CD4-positive, alpha-beta T cell treated with Interleukin-4 for 1 hour (primary cell): ENCODE results near the gene MAN1C1.
"Not testable (repeated sequence)": the region's sequence is repeated elsewhere in the genome, so short reads cannot be mapped to it uniquely, and the experiment has no call there.

ENCODE experiments used
- DNase-seq, 2 donors: peaks; one replicate each; pipeline ENCODE4 v3.0.0-alpha.2; 2020 to 2022

MAN1C1 gene

DNA sequence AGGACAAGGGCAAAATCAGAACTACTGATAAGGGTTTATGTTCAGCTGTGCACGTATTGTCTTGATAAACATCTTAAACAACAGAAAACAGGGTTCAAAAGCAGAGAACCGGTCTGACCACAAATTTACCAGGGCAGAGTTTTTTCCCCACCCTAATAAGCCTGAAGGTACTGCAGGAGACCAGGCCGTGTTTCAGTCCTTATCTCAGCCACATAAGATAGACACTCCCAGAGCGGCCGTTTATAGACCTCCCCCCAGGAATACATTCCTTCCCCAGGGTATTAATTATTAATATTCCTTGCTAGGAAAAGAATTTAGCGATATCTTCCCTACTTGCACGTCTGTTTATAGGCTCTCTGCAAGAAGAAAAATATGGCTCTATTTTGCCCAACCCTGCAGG is 19.6 kb downstream of the MAN1C1 start:
- DNase-seq = not testable (repeated sequence)

DNA sequence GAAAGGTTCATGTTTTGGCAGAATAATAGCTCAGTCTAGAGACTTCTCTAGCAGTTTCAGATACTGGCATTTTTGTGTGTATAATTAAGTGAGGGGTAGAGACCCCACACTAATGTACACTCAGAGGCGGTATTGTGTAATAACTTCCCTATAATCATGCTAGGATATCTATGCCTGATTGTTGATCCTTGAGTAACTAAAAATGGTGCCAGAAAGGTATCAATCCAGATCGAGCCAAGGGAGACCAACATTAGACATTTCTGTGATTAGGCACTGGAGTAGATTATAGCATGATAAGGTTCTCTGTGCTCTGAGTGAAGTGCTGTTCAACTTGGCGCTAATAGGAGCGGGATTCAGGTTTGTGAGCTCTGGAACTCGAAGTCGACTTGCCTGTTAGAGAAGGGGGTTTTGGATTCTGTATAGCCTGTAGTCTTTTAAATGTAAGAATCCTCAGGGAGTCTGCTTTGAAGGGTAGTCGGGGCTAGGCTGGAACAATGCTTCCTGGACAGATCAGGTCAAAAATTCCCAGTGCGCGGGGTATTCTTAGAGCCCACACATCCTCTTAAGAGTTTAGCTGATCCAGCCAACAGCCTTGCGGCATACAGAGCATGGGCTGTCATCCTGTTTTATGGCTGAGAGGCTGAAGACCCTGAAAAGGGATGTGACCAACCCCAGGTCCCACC is 24.2 kb downstream of the MAN1C1 start:
- no peak for DNase-seq

DNA sequence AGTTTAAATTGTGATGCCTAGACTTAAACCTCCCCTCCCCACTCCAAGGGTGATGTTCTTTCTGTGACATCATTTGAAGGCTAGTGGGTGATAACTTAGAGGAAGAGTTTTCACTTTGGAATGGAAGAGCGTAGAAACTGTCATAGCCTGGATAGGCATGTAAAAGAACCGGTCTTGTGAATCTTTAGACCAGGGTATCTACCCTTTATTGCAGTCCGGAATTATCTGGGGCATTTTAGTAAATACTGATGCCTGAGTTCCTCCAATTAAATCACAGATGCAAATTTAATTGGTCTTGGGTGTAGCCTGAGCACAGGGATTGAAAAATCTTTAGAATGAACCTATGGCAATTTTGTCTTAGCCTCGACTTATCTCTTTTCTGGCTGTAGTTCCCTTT is 24.7 kb downstream of the MAN1C1 start:
- DNase-seq = no peak

DNA sequence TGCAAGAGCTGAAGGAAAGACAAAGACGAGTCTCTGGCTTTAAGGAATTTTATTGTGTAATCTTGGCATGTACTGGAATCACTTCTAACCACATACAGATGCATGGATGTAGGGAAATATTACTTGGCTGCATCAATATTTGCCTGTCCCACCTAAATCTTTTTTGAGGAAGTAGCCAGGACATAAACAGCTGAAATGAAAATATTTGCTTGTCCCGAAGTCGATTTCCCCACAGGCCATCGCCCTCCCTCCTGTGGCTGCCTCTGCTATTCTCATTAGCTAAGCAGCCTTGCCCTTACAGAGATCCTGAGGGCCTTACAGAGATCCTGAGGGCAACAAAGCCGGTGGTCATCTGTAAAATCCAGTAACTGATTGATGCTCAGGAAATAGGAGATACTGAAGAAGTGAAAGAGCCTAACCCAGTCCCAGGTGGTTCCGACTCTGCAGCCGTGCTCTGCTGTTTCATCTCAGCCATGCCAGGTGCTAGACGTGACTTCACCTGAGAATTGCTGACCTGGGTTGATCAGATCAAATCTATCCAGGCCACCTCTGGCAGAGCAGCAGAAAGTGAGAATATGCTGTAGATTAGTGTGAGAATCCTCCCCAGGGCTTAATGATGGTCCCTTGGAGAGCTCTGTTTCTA is 25.5 kb downstream of the MAN1C1 start:
- DNase-seq = no peak

DNA sequence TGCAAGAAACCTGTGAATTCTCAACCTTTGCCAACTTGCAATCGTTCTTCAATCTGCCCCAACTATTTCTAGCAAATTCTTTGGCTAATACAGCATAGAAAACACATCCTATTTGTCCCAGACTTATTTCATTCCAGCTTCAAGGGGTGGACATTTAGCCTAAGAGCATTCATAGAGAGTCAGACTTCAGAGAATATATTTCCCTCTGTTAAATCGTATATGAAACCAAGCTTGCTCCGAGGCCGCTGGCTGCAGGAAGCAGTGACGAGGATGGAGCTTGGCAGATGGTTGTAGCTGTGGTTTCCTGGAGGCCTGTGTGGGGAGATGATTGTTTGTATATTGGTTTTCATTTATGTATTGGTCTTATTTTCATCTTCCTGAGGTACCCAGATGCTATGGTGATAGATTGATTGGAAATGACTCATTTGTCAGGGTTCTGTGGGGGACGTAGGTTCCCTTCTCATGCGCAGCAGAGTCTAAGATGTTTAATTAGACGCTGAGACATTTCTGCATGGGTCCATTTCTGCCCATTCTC is 26.1 kb downstream of the MAN1C1 start:
- DNase-seq = peak; percentile 81

DNA sequence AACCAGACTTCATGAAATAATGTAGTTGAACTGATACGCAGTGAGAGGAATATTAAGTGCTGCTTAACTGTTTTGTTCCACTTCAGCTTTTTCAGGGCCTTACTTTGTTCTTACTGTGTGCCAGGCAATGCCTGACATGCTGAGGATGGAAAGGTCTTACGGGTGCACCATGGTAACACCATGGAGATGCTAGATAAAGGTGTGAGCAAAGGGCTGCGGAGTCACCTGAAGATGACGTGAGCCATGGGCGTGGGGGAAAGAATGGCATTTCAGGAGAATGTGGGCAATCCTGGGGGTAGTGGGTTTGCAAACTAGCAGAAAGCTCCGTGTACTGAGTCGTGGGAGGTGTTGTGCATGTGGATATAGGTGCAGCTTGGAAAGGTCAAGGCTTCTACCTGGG is 27.3 kb downstream of the MAN1C1 start:
- DNase-seq = no peak

DNA sequence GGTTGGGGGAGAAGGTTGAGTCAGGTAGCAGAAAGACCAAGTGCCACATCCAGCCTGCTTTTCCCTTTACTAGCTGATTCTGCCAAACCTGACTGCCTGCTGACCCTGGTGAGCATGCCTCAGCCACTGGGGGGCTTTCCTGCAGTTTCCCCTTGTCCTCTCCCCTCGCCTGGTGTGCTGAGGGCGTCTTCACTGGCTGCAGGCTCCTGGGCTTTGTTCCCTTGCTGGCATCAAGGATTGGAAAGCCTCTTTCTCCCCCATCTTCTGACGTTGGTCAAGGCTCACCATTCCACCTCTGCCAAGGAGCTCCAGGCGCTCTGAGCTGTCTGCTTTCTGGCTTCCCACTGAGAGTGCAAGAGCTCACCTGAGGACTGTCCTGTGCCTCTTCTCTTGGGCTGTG is 28.4 kb downstream of the MAN1C1 start:
- DNase-seq = no peak

DNA sequence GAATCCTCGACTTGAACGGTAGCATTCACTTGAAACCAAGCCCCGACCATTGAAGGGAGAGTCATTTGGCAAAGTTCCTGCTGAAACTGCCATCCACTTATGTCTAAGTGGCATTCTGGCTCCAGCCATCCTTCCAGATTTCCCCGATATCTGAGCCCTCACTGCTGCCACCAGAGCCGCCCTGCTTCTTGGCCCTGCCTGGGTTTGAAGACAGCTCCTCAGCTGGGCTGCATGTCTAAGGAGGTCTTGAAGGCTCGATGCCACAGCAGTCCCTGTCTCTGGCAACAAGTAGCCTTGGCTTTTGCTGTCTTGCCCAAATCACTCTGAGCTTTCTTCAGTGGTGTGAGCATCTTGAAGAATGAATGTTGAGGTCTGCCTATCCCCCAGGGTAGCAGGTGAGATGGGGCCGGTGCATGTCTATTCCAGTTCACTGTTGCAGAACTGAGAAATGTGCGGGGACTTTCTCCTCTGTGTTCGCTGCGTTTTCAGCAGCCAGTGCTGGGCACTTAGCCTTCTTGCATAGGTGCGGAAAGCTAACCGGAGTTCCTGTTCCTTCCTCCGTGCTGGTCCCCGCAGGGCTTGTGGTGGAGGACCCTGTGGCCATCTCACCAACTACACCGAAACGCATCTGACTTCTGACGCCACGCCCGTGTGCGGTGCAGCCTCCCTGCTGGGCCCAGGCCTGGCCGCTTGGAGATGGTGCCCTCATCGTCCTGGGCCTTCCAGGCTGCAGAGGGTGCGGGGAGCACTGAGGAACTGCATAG is 29.2 kb downstream of the MAN1C1 start:
- DNase-seq = no peak

DNA sequence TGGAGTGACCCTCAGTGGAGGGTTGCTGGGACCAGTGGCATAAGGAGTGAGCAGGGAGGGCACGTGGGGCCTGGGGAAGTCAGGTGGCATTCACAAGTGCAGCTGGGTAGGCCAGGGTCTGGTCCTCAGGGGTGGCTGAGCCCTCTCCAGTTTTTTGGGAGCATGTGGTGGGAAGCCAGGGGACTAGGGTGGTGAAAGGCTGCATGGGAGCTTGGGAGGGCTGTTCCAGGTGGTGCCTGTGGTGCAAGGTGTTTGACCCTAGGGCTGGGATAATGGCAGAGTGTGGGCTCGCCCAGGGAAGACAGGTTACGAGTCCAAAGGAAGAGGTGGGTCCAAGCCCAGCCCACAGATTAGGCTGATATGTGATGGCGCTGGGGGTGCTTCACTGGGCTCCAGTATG is 30.5 kb downstream of the MAN1C1 start:
- no peak for DNase-seq

DNA sequence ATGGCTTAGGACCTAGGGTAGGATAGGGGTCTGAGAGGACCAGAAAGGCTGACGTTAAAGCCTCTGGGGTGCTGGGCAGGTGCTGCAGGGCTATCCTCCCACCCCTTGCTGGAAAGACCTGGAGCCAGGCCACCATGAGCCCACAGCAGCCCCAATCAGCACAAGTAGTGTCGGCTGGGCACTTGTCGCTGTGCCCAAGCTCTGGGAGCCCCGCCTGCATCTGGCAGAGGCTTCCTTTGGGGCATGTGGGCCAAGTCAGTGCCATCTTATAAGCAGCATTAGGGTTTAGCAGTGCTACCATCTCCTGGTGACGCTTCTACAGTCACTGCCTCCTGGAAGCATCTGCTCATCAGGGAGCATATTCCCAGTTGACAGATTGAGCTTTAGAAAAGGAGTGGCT is 31.3 kb downstream of the MAN1C1 start:
- DNase-seq = no peak

DNA sequence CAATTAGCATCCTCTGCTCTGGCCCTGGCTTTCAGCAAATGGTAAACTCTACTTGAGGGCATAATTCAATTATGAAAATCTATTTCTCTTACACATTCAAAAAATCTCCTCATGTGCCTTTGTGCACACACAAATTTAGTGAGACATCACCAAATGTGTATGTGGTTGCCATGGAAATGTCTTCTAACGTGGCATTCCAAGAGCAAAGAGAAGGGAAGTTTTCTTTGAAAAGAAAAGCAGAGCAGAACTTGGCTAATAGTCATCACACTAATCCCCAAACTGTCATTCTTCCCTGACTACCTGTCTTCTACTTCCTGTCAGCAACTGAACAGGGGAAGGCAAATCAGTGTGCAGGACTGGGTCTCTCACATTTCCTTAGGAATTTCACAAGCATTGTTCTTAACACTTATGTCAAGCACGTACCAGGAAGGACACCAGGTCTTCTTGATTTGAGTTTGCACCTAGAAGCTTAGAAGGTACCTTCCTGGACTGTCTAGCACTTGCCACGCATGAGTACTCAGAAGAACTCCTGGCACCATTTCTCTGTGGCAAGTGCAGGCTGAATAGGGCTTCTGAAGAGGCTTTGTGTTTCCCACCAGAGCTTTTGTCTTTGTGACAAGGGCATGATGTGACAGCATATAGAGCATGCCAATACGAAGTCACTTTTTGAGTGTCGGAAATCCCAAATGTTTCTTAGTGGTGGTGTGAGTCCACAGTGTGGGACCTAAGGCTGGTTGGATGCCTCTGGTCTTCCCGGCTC is 32.3 kb downstream of the MAN1C1 start:
- no peak for DNase-seq

DNA sequence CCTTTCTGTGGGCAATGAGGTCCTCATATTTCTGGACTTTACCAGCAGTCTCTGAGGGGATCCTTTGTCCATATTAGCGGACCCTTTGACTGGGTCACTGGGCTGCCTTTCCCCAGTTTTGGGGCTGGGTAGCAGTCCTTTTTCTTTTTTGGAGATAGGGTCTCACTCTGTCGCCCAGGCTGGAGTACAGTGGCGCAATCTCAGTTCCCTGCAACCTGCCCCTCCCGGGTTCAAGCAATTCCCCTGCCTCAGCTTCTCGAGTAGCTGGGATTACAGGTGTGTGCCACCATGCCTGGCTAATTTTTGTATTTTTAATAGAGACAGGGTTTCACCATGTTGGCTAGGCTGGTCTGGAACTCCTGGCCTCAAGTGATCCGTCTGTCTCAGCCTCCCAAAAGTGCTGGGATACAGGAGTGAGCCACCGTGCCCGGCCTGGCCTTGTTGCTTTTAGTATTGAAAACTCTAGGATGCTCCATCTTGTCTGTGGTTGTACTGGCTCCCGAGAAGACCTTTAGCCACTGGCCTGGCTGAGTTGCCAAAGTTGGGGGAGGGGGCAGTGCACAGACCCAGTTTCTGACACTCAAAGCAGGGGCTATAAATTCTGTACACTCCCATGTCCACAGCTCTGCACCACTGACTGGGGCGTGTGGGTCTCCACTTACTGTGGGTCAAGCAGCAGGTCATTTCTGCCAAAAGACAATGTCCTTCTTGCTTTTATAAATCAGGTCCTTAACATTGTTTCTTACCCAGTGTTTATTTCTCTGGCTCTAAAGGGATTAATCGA is 33.1 kb downstream of the MAN1C1 start:
- DNase-seq = no peak

DNA sequence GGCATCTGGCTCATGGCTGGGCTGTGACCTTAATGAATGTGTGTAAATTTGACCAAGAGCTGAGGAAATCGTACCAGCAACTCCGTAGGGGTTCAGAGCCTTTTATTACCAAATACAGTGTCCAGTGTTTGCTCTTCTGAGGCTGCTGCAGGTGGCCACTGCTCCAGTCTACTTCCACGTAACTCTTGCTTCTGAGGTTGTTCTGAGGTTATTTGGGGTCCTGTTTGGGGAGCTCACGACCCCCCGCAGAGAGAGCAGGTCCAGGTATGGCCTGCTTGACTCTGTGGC is 33.6 kb downstream of the MAN1C1 start:
- DNase-seq = no peak

DNA sequence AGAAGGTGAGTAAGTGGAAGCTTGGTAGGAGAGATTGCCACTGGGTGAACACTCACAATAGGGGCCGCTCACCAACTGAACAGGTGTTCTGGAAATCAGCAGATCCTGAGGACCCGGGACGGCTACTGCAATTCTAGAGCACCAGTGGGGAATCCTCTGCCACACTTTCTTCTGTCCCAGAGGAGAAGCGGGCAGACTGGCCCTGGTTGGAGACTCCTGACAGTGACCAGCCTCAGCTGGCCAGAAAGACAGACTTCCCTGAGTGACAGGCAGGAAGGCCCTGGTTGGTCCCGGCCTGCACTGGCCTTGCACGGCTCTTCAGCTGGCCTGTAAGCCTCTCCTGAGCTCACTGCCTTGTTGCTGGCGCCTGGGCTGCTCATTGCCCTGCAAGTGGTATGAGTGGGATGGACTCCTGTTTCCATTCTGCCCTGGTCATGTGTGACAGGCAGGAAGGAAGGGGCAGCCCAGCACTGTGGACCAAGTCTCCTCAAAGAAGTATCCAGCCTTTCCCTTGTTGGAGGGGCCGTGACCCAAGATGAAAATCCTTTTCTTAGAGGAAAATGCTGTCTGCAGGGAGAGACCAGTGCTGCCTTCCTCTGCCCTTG is 34.5 kb downstream of the MAN1C1 start:
- DNase-seq = no peak

DNA sequence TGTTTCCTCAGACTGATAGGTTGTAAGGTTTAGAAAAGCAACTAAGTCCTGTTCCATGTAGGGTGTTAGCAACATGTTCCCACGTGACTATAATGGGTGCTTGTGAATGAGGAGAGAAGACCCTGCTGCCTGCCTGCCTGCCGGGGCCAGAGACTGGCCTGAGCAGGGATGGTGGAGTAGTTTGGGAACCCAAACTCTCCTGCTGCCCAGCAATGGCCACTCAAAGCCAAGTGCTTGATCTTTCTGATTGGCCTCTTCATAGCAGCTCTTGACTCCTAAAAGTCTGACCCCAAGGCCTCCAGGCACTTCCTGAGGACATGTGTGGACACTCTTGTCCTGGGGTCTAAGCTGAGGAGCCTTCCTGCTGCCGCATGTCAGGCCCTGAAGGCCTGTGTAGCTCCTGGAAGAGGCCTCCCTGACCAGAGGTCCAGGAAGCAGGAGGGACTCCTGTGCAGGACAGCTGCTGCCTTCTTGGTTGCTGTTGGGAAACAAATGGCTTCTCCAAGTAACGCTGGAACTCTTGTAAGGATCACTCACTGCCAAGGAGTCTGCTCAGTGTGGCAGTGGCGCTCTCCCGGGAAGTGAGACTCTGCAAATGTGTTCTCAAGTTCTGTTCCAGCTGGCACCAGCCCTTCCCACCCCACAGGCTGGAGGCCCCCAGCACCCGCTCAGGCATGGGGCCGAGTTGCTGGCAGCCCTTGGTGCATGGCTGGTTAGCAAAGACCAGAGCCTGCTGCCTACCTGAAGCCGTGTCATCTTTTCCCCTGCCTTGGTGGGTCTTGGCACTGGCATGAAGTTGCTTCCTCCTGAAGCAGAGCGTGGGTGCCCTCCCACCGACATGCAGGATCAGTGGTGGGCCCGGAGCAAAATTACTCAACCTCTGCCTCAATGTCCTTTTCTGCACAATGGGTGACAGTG is 35.5 kb downstream of the MAN1C1 start:
- no peak for DNase-seq

DNA sequence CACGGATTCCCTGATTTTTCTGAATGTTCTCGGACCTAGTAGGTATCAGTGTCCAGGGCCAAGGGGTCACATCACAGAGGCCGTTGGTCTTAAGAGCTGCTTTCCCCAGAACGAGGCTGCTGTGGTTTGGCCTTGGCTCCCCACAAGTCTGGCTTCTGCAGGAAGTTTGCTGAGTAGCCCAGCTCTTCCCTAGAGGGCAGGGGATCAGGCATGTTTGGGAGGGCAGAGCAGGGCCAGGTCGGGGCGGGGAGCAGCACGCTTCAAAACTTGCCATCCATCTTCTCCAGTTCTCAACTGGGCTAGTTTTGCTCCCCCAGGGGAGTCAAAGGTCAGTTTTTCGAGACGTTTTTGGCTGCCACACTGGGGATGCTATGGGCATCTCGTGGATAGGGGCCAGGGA is 37.0 kb downstream of the MAN1C1 start:
- DNase-seq = no peak

DNA sequence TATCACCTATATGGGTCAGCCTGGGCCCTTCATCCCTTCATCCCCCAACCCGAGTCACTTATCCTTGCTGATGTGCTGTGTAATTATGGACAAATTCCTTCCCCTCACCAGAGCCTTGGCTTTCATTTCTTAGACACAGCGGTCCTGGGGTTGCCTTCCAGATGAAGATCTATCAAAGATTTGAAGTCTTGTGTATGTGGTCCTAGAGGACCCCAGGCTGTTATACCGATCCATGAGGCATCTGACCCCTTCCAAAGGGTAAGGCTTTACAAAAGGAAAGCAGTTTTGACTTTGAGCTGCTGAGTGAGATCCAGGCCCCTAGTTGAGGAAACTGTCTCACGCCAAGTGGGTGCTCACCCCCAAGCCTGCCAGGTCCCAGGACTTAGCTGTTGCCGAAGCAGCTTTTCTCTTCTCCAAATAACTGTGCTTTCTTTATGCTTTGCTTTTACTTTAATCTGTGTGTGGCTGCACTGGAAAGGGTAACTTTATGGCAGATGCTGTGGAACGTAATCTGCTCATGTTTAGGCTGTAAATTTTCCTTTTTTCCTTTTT is 37.6 kb downstream of the MAN1C1 start:
- DNase-seq = no peak

DNA sequence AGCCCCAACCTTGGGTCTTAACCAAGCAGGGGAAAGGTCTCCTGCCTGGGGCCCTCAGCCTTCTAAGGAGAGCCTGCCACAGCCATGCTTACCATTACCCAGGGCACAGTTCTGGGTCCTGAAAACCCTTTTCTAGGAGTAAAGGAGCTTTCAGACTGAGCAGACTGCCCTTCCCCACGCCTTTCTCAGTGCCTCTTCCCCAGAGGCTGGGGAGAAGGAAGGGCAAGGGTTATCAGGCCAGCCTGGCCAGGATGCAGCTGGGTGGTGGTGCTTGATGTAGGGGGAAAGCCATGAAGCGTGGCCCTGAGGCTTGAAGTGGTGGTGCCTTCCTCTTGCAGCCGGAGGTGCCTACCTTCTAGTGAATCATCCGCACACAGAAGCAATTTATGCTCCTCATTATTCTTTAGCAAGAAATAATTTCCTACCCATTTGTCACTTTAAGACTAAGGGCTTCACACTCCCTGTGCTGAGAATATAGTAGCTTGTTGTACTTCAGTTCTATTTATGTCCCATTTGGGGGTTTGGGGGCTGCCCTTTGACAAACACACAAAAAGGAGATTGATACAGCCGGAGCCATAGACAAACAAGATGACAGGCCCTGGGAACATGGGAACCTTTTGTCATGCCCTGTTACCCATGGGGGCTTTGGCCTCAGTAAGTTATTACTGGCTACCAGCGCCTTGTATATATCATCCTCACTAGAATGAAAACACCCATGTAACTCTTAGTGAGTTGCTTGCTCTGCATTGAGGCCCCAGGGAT is 40.7 kb downstream of the MAN1C1 start:
- DNase-seq = no peak

DNA sequence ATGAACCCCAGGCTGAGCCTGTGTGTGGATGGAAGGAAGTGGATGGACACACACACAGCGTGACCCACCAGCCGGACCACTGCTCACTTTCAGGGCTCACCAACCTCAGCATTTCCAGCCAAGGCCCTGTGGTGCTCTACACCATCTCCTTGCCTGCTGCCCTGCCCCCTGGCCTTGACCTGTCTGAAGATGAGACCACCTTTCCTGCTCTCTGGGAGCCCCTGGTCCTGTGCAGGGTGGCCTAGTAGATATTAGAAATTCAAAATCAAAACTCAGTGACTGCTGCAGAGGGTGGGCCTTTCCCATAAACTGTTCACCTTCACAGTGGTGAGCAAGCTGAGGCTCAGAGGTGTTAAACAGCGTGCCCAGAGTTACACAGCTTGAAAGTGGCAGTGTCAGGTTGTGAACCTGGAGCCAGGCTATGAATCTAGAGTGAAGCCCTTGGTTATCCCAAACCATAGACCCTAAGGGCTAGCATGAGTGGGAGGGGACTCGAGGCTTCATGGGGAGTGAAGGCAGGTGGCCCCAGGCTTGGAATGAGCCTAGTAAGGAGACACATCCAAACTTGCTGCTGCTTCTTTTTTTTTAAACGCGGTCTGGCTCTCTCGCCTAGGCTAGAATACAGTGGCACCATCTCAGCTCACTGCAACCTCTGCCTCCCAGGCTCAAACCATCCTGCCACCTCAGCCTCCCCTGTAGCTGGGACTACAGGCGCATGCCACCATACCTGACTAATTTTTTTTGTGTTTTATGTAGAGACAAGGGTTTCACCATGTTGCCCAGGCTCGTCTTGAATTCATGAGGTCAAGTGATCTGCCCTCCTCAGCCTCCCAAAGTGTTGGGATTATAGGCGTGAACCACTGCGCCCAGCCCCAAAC is 41.5 kb downstream of the MAN1C1 start:
- DNase-seq = no peak
